HAP-1 (cell line): ENCODE measurements around the gene HIPK4.
"Not testable (repeated sequence)": the region's sequence is repeated elsewhere in the genome, so short reads cannot be mapped to it uniquely, and the experiment has no call there.

Experiments
- DNase-seq, 2 experiments: peaks; one replicate each; pipeline ENCODE4 v3.0.0-alpha.2; 2016 to 2020; ENCODE audit warnings: low spot score in 2 of 2
- H3K27me3 ChIP-seq: fragments of 250-450 bp; sonication (Bioruptor Pico); 2 replicates; pipeline ENCODE4 v1.5.1; 2020; ENCODE audit warnings: low read depth, mild to moderate bottlenecking, moderate library complexity
- H3K36me3 ChIP-seq: fragments of 250-450 bp; sonication (Bioruptor Pico); replicated peaks from 2 replicates; pipeline ENCODE4 v1.5.1; 2020; ENCODE audit warnings: mild to moderate bottlenecking
- H3K4me1 ChIP-seq: fragments of 250-450 bp; sonication (Bioruptor Pico); 2 replicates; pipeline ENCODE4 v1.5.1; 2020; ENCODE audit warnings: mild to moderate bottlenecking
- H3K4me3 ChIP-seq: fragments of 250-450 bp; sonication (Bioruptor Pico); 2 replicates; pipeline ENCODE4 v1.5.1; 2020; ENCODE audit warnings: mild to moderate bottlenecking, moderate library complexity
- H3K9me3 ChIP-seq: fragments of 250-450 bp; sonication (Bioruptor Pico); 2 replicates; pipeline ENCODE4 v1.5.1; 2020; ENCODE audit warnings: mild to moderate bottlenecking, moderate library complexity
- in situ Hi-C: fragments of 300-500 bp; cut with MboI; formaldehyde crosslinking; loops from 3 replicates; pipeline ENCODE4 v1.14.3; 2020; ENCODE audit warnings: low sequenced_read_pairs, inconsistent platforms, mixed read lengths

The HIPK4 gene, protein sequence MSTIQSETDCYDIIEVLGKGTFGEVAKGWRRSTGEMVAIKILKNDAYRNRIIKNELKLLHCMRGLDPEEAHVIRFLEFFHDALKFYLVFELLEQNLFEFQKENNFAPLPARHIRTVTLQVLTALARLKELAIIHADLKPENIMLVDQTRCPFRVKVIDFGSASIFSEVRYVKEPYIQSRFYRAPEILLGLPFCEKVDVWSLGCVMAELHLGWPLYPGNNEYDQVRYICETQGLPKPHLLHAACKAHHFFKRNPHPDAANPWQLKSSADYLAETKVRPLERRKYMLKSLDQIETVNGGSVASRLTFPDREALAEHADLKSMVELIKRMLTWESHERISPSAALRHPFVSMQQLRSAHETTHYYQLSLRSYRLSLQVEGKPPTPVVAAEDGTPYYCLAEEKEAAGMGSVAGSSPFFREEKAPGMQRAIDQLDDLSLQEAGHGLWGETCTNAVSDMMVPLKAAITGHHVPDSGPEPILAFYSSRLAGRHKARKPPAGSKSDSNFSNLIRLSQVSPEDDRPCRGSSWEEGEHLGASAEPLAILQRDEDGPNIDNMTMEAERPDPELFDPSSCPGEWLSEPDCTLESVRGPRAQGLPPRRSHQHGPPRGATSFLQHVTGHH

DNA sequence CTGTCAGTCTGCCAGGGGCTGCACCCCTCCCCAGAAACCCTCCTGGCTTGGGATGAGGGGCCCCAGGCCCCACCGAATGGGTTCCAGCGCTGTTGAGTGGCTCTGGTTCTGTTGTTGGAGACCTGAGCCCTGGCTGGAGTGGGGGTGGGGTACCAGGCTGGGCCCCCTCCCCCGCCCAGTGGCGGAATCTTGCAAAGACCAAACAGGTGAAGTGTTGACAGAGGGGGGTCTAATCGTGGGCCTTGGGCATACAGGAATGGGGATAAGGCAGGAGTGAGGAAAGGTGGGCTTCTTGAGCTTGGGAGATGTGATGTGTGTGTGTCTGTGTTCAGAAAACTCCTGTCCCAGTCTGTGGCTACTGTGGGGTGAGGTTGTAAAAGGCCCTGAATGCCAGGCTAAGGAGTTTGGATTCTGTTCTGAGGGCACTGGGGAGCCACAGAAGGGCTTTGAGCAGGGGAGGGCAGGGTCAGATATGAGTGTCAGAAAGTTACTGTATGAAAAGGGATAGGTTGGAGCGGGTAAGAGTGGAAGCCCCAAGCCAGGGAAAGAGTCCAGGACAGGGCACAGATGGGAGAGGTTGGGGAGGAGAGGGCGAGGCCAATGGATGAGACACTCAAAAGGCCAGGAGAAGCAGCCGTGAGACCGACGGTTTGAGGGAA, at the start of gene HIPK4:
Gene HIPK4 (minus strand): TSS at position 98 of the 659 bp plus-strand sequence. CDS start 279 bp downstream, outside the sequence.
- Histone ChIP-seq H3K36me3 (no peaks in the 10 kb centered on the region), H3K4me1 (no peaks in the 10 kb centered on the region), H3K4me3 (no peak within 1 kb of the TSS), H3K9me3 (no peaks in the 10 kb centered on the region), H3K27me3 (no peaks in the 10 kb centered on the region)
- no peak for DNase-seq
- in situ Hi-C loops = no loop called here

DNA sequence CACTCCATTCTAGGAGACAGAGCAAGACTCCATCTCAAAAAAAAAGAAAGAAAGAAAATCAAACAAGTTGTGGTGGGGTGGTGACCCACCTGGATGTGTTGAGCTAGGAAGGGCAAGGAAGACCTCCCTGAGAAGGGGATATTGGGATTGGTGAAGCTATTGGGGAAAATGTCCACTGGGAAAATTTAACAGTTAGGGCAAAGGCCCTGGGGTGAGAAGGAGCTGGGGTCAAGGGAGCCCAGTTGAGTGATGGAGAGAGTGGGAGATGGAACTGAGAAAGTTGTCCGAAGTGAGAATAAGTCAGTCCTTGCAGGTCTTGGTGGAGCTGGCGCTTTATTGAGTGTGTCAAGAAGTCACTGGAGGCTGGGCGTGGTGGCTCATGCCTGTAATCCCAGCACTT, 48.3 kb upstream of the HIPK4 start:
- in situ Hi-C loops = no loop called here
- Histone ChIP-seq H3K27me3 (no peaks in the 10 kb centered on the region), H3K4me1 (peaks cover 14% of the 10 kb centered on the region), H3K36me3 (peaks cover 19% of the 10 kb centered on the region), H3K9me3 (no peaks in the 10 kb centered on the region; the same call in 1 of the 2 replicates), H3K4me3 (no peak overlapping the region)
- DNase-seq = no peak

DNA sequence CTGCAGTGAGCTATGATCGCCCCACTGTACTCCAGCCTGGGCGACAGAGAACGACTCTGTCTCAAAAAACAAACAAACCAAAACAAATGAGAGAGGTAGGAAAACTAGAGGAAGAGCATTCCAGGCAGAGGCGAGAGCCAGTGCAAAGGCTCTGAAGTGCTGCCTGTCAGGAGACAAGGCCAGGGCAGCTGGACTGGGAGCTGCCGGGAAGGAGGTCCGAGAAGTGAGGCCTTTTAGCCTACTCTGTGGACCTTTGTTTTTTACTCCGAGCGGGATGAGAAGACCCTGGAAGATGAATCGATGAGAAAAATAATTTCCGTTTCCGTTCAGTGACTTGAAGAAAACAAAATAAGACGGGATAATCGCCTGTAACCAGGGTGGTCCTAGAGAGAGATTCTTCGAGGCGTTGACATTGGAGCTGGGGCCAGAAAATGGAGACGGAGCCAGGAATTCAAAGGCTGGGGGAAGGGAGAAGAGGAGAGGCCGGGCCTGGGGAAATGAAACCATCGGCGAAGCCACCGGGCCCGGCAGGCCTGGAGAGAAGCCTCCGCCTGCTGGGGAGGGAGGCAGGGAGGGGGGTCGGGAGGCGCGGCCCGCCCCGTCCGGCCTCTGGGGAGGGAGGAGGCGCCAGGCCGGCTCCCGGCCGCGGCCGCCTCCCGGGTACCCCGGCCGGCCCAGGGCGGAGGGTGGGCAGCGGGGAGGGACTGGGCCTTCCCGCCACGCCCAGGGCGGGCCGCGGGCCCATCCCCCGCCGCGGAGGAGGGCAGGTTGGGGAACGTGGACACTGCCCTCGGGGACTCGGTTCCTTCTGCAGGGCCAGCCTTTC, 43.6 kb upstream of the HIPK4 start:
- DNase-seq = peak; percentile 88 to 90
- H3K9me3 ChIP-seq = no peaks in the 10 kb centered on the region; the same call in 1 of the 2 replicates
- H3K4me1 ChIP-seq = peaks cover 26% of the 10 kb centered on the region
- H3K27me3 ChIP-seq = no peaks in the 10 kb centered on the region
- H3K36me3 ChIP-seq = no peaks in the 10 kb centered on the region
- H3K4me3 ChIP-seq = peak overlapping the region; percentile 17
- in situ Hi-C loops = no loop called here

DNA sequence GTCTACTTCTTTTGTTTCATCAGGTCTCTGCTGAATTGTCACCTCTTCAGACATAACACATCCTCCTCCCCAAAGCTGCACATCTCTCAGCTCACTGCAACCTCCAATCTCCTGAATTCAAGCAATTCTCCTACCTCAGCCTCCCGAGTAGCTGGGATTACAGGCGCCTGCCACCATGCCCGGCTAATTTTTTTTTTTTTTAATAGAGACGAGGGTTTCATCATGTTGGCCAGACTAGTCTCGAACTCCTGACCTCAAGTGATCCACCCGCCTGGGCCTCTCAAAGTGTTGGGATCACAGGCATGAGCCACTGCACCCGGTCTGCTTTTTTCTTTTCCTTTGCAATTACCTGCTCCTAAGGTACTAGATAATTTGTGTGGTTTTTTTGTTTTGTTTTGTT, 42.8 kb upstream of the HIPK4 start:
- peaks cover 26% of the 10 kb centered on the region for H3K4me1 ChIP-seq
- H3K27me3 ChIP-seq, in situ Hi-C loops, H3K9me3 ChIP-seq, DNase-seq, H3K4me3 ChIP-seq, H3K36me3 ChIP-seq: not testable (repeated sequence)

DNA sequence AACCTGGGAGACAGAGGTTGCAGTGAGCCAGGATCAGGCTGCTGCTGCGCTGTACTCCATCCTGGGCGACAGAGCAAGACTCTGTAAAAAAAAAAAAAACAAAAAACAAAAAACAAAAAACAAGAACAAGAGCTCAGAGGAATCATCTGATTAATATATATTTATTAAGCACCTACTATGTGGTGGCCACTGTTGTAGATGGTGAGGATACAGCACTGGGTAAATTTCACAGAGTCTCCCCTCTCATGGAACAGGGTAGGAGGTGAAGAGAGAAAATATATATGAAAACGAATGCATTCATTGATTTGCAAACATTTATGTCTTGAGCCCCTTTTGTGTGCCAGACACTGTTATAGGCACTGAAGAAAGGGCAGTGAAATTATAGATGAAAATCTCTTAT, 41.7 kb upstream of the HIPK4 start:
- Histone ChIP-seq H3K36me3 (no peaks in the 10 kb centered on the region), H3K27me3 (no peaks in the 10 kb centered on the region), H3K4me1 (peaks cover 26% of the 10 kb centered on the region), H3K4me3 (no peak overlapping the region), H3K9me3 (no peaks in the 10 kb centered on the region; the same call in 1 of the 2 replicates)
- in situ Hi-C loops = no loop called here
- no peak for DNase-seq

DNA sequence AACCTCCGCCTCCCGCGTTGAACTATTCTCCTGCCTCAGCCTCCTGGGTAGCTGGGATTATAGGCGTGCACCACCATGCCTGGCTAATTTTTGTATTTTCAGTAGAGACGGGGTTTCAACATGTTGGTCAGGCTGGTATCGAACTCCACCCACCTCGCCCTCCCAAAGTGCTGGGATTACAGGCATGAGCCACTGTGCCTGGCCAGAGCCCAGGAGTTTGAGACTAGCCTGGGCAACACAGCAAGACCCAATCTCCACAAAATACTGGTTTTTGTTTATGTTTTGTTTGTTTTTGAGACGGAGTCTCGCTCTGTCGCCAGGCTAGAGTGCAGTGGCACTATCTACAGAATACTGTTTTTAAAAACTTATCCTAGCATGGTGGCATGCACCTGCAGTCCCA, 40.3 kb upstream of the HIPK4 start:
- H3K4me1 ChIP-seq = peaks cover 26% of the 10 kb centered on the region
- in situ Hi-C loops, H3K36me3 ChIP-seq, H3K4me3 ChIP-seq, DNase-seq, H3K9me3 ChIP-seq, H3K27me3 ChIP-seq: not testable (repeated sequence)

DNA sequence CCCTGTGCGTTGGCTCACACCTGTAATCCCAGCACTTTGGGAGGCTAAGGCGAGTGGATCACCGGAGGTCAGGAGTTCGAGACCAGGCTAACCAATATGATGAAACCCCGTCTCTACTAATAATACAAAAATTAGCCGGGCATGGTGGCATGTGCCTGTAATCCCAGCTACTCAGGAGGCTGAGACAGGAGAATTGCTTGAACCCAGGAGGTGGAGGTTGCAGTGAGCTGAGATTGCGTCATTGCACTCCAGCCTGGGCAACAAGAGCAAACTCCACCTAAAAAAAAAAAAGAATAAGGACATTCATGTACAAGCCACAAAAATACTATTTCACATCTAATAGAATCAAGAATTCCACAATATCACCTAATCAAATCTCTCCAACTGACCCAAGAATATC, 38.2 kb upstream of the HIPK4 start:
- DNase-seq, H3K36me3 ChIP-seq, H3K4me3 ChIP-seq, H3K27me3 ChIP-seq, H3K9me3 ChIP-seq, in situ Hi-C loops: not testable (repeated sequence)
- peaks cover 22% of the 10 kb centered on the region for H3K4me1 ChIP-seq

DNA sequence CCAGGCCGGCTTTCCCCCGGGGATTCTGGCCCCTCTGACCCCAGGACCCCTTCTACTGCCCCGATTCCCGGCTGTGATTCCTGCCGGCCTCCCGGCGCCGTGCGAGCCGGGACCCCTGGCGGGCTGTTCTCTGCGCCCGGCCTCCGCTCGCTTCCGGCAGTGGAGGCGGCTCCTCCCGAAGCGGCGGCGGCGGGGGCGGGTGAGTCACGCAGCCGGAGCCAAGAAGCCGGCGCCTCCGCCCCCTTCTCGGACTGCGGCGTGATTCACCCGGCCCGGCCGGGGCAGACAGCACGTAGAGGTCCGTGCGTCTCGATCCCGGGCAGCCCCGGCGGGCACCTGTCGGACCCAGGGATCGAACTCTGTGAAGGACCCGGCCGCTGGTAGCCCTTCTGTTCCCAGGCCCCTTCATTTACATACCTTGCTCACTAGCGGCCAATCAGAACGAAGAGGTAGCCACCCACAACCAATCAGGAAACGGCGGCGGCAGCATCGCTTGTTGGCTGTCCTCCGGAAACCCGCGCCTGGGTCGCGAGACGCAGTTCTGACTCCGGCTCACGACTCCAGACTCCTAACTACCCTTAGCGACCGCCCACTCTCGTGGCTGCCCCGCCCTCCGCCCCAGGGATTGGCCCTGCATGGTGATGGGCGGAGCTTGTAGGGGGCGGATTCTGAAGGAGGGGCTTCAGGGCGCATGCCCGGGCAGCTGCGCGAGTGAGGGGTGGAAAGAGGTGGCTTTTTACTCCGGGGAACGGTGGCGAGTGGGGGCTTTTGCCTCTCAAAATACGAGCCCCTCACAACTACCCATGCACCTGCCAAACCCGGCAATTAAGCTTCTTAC, 35.7 kb upstream of the HIPK4 start, which contains the start of gene SERTAD1:
Gene SERTAD1 (minus strand): TSS at position 543 of the 838 bp plus-strand sequence. CDS start 2,446 bp downstream, outside the sequence.
- H3K4me3 ChIP-seq = peak within 1 kb of the TSS; percentile 85
- H3K9me3 ChIP-seq = no peaks in the 10 kb centered on the region
- peaks cover 15% of the 10 kb centered on the region for H3K4me1 ChIP-seq
- in situ Hi-C loops = no loop called here
- H3K36me3 ChIP-seq = no peaks in the 10 kb centered on the region; the same call in 1 of the 2 replicates
- peak; percentile 97 to 100 for DNase-seq
- no peaks in the 10 kb centered on the region for H3K27me3 ChIP-seq

DNA sequence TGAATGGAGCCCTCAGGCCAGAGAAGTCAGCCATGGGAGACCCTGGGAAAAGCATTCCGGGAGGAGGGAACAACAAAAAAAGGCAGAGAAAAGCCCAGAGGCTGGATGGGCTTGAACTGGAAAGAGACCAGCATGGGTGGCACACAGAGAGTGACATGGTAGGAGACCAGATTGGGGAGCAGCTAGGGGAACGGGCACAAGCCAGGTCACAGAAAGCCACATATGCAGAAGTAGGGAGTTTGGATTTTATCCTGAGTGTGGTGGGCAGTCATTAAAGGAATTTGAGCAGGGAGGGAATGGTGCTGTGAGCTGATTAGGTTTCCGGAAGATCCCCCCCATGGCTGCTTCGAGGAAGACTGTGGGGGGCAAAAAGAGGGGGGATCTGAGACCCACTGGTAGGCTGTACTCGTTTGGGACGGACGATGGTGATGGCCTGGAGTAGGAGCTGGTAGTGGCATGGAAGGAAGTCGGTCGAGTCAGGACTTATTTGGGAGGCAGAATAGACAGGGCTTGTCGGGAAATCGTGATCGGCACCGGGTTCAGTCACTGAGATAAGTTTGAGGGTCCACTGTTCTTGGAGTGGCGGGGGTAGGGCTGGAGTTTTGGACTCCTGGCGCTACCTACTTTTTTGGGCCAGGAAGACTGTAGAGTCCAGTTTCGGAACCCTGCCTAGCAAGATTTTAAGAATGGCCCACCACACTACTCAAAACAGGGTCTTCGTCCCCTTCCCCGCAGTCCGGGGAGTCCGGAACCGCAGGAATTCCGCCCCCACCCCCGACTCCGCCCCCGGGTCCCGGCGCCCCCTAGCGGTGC, 34.9 kb upstream of the HIPK4 start:
- no peaks in the 10 kb centered on the region for H3K27me3 ChIP-seq
- peak overlapping the region; percentile 85 for H3K4me3 ChIP-seq
- no peaks in the 10 kb centered on the region for H3K9me3 ChIP-seq
- in situ Hi-C loops = no loop called here
- no peaks in the 10 kb centered on the region; the same call in 1 of the 2 replicates for H3K36me3 ChIP-seq
- peaks cover 15% of the 10 kb centered on the region for H3K4me1 ChIP-seq
- DNase-seq = peak; percentile 20 to 78

DNA sequence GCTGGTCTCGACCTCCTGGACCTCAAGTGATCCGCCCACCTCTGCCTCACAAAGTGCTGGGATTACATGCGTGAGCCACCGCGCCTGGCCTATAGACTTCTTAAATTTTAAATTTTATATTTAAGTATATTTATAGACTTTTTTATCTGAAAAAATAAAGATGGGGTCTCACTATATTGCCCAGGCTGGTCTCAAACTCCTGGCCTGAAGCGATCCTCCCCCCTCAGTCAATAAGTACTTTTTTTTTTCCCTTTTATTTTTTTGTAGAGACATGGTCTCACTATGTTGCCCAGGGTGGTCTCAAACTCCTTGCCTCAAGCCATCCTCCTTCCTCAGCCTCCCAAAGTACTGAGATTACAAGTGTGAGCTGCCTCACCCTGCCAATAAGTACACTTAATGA, 34.0 kb upstream of the HIPK4 start:
- H3K36me3 ChIP-seq = no peaks in the 10 kb centered on the region; the same call in 1 of the 2 replicates
- no peak for DNase-seq
- in situ Hi-C loops = no loop called here
- no peaks in the 10 kb centered on the region for H3K9me3 ChIP-seq
- H3K27me3 ChIP-seq = no peaks in the 10 kb centered on the region
- peaks cover 11% of the 10 kb centered on the region for H3K4me1 ChIP-seq
- H3K4me3 ChIP-seq = no peak overlapping the region

DNA sequence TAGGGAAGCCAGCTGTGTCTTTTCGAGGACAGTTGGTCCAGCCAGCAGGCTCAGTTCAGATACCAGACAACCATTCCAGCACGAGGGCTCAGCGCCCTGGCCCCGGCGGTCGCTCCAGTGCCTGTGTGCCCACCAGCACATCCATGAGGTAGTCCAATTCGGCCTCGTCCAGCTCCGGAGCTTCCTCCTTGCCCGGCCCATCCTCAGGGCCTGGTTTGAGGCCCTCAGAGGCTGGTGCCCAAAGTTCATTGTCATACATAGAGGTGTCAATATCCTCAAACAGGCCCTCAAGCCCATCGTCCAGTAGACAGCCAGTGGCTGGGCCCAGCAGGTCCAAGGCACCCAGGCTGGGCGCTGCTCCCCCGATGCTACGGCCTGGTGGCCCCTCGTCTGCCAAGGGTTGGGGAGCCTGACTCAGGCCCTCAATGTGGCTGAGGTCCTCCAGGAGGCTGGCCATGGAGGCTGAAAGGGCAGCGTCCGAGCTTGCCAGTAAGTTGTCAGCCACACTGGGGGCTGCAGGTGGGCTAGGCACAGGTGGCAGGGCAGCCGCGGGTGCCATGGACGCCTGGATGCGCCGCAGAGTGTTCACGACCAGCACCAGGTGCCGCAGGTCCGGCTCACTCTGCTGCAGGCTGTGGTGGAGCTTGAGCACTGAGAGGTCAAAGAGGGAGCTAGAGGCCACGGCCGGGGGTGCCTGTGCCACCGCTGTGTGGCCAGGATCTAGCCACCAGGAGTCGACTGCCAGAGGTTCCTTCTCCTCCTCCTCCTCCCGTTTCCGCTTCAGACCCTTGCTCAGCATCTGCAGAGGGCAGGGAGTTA, 33.0 kb upstream of the HIPK4 start:
- DNase-seq = no peak
- no peaks in the 10 kb centered on the region for H3K27me3 ChIP-seq
- H3K4me1 ChIP-seq = peaks cover 9% of the 10 kb centered on the region
- H3K36me3 ChIP-seq = no peaks in the 10 kb centered on the region; the same call in 1 of the 2 replicates
- H3K4me3 ChIP-seq = no peak overlapping the region
- no peaks in the 10 kb centered on the region for H3K9me3 ChIP-seq
- in situ Hi-C loops = no loop called here
